Prostate gland (tissue), 2 donors: ENCODE measurements around the gene SYCE3.

ENCODE experiments used
- POLR2A ChIP-seq: fragments of 450-650 bp; IDR thresholded peaks from one replicate; pipeline ENCODE4 v1.6.1; 2016; ENCODE audit warnings: antibody characterized with exemption, mild to moderate bottlenecking
- POLR2AphosphoS5 ChIP-seq: sonication (generic); formaldehyde crosslinking; IDR thresholded peaks from one replicate; pipeline ENCODE4 v1.6.1; 2017; ENCODE audit warnings: antibody characterized with exemption
- TF ChIP-seq, protein P1 (sequence below), 4 experiments: fragments of 200-600 bp in 2 of 4; fragments of 450-650 bp in 2 of 4; sonication (generic) in 2 of 4; IDR thresholded peaks; 1 replicate in 3 of 4; 2 replicates in 1 of 4; pipeline ENCODE4 v1.5.1; 2016 to 2019; ENCODE audit warnings: antibody characterized with exemption in 4 of 4, mild to moderate bottlenecking in 2 of 4, moderate library complexity in 2 of 4

DNA sequence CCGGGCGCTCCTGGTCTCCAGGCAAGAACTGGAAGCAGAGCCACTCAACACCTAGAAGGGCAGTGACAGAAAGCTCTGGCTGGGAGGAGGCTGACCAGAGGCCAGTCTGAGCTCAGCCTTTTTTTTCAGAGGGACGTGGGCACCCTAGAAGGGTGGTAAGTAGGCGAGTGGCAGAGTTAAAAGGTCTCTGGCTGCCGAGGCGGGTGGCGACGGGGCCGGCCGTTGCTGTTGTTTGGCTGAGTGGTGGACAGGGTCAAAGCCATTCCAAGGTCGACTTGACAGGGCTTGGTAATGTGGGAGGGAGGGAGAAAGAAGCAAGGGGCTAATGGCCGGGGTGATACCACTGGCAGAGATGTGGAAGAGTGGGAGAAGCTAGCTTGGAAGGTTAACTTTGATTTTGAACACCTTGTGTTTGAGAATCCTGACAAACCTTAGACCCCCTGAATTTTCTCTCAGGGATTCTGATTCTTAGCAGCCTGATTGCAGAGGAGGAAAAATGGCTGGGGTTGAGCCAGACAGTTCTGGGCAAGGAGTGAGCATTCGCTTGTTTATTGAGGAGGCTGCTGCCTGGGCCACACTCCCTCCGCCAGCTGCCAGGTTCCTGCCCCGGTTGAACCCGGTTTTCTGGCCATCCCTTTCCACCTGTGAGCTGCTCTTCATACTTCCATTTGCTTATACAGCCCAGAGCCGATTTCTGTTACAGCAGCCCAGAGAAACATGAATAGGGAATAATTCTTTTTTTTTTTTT is 868 bp upstream of the SYCE3 start:
- TF ChIP-seq, protein P1, sequence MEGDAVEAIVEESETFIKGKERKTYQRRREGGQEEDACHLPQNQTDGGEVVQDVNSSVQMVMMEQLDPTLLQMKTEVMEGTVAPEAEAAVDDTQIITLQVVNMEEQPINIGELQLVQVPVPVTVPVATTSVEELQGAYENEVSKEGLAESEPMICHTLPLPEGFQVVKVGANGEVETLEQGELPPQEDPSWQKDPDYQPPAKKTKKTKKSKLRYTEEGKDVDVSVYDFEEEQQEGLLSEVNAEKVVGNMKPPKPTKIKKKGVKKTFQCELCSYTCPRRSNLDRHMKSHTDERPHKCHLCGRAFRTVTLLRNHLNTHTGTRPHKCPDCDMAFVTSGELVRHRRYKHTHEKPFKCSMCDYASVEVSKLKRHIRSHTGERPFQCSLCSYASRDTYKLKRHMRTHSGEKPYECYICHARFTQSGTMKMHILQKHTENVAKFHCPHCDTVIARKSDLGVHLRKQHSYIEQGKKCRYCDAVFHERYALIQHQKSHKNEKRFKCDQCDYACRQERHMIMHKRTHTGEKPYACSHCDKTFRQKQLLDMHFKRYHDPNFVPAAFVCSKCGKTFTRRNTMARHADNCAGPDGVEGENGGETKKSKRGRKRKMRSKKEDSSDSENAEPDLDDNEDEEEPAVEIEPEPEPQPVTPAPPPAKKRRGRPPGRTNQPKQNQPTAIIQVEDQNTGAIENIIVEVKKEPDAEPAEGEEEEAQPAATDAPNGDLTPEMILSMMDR (IDR thresholded peaks at IDR 0.05): no peak
- TF ChIP-seq POLR2AphosphoS5: no peak
- TF ChIP-seq POLR2A: no peak
